GM19238 (cell line): Measurements from ENCODE around the gene NLRC5.
"Not testable (repeated sequence)": the region's sequence is repeated elsewhere in the genome, so short reads cannot be mapped to it uniquely, and the experiment has no call there.

Experiments
- DNase-seq: peaks from one replicate; pipeline ENCODE4 v3.0.0; 2011; ENCODE audit warnings: low spot score; ENCODE audit not compliant: insufficient read length

Gene NLRC5

DNA sequence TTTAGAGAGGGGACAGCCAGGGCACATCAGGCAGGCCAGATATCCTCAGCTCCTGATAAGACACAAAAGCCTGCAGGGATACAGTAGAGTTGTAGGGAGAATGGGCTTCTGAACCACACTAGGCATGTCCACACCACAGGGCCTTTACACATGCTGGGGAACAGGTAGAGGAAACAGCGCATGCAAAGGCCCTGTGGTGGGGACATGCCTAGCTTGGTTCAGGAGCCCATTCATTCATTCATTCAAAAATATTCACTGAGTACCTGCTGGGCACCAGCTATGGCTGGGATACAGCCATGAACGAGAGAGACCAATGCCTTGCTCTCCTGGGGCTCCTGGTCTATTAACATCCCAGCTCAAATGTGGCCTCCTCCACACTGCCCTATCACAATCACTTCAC, 107.4 kb downstream of the NLRC5 start:
- DNase-seq = no peak

DNA sequence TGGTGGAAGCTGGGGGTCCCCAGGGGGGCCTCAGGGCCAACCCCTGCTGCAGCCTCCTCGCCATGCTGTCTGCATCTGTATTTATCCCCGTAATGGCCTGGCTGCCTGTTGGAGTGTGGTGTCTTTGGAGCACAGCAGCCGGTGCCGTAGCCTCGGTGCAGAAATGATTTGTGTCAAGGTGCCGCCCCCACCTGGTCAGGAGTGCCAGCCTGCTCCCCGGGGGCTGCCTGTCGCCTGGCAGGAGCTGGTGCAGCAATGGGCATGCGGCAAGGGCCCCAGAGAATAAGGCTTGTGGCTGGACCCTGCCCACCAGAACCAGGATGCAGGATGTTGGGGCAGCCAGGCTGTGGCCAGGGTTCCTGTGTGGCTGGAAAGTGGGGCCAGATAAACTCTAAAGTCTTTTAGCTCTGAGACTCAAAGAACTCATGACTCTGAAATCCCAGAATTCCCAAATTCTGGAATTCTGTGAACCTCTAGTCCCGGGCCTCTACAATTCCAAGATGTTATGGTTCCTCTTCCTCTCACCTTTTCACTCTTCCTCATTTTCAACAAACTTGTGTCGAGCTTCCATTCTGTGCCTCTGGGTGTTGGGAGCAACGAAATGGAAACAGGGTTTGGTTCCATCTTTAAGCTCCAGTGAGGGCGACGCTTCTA, 109.0 kb downstream of the NLRC5 start:
- no peak for DNase-seq

DNA sequence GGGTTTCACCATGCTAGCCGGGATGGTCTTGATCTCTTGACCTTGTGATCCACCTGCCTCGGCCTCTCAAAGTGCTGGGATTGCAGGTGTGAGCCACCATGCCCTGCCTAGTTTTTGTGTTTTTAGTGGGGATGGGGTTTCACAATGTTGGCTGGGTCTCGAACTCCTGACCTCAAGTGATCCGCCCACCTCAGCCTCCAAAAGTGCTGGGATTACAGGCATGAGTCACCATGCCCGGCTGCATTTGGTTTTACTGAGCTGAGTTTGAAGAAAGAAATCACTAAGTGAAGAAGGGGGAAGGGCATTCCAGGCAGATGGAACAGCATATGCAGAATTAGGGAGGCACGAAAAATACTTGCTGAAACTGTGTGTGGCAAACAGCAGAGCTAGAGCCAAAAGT, 110.6 kb downstream of the NLRC5 start:
- DNase-seq = not testable (repeated sequence)

DNA sequence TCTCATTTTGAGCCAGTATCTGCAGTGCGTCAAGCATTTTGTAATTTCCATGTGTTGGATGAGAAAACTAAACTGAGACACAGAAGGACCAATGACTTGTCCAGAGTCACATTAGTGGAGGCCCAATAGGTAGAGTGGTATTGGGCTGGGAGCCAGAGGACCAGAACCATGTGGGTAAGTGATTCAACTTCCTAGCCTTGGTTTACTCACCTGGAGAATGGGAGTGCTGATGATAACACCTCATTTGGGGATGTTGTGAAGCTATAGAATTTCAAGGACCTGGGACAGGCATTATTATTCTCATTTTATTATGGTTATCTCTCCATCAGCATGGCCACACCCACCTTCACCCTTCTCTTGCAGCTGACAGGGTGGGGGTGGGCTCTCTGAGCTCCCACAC, 111.1 kb downstream of the NLRC5 start:
- no peak for DNase-seq

DNA sequence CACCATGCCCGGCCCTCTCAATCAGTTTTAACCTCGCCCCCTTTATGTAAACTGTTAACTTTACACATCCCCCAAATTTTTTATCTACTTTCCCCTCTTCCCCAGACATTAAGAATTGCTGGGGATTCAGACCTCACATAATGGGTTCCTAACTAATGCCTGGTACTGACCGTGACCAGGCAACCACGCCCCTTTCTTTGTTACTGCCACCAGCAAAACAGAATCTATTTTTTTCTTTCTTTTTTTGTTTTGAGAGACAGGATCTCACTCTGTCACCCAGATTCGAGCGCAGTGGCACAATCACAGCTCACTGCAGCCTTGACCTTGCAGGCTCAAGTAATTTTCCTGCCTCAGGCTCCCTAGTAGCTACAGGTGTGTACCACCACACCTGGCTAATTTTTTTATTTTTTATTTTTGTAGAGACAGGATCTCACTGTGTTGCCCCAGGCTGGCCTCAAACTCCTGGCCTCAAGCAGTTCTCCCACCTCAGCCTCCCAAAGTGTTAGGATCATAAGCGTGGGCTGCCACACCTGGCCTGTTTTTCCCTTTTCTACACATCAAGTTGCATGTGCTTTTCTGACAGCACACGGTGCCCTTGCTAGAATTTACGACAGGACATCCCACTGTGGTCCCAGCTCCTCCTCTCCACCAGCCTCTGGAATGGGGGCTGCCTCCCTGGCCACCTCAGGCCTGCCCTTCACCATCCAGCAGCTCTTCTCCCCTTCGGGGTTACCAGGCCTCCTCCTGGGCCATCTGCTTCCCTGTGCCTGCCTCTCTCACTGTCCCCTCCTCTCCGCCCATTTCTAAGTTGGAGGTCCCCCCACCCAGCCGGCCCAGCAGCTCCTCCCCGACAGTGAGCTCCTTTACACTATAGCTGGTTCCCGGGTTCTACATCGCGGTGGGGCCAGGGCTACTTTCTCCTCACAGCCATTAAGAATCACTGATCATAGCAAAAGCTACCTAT, 113.8 kb downstream of the NLRC5 start:
- no peak for DNase-seq

DNA sequence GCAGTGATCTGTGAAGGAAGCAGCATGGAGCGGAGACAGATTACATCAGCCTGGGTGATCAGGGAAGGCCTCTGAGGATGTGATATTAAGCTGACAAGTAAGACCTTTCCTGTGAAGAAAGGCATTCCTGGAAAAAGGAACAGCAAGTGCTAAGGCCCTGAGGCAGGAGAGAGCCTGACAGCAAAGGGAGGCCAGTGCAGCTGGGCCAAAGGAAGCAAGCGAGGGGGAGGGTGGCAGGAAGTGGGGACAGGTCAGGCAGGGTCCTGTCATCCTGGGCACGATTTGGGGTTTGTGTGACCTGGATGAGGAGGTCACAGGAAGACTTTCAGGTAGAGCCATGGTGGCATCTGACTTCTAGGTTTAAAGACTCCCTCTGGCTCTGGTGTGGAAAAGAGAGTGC, 115.3 kb downstream of the NLRC5 start:
- DNase-seq = no peak

DNA sequence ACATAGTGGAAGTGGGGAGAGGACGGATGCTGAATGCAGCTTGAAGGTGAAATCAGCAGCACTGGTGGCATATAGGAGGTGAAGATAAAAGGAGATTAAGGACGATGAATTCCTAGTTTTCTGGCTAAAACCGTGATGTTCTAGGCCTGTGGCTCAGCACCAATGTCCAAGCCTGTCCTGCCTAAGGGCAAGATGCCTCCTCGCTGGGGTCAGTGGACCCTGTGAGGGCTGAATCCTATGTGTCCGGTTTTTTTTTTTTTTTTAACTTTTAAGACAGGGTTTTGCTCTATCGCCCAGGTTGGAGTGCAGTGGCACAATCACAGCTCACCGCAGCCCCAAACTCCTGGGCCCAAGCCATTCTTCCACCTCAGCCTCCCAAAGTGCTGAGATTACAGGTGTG, 115.8 kb downstream of the NLRC5 start:
- no peak for DNase-seq

DNA sequence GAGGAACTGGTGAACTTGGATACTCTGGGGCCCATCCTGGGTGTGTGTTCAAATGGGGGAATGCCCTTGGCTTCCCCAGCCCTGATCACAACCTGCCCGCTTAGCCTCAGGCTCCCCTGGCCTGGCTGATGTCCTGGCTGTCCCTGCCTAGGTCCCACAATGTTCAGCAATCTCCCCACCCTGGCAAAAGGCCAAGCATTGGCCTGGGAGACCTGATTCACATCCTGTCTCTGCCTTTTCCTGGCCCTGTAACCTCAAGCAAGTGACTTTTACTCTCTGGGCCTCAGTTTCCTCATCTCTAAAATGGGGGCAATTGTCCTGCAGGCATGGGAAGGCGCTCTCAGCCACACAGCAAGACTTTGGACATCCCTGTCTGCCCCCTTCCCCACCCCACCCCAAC, 117.4 kb downstream of the NLRC5 start:
- DNase-seq = no peak

DNA sequence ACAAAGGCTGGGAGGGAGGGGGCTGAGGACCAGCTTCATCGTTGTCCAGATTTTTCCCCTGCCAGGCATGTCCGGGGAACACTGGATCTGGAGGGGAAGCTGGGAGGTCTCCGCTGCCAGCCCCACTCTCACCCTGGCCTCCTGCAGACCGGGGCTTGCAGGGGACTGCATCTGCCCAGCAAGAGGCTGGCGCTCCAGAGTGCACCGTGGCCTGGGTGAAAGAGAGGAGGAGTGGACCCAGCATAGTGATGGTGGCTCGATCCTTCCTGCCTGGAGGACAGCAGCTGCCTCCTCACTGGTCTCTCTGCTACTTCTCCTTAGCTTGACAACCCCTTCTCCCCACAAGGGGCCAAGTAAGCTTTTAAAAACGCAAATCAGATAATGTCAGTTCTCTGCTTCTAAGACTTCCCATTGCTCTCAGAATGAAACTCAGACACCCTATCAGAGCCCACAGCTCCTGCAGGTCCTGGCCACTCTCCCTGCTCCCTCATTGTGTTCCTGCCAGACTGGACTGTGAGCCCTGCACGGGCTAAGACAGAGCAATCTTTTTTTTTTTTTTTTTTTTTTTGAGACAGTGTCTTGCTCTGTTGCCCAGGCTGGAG, 118.1 kb downstream of the NLRC5 start:
- no peak for DNase-seq

DNA sequence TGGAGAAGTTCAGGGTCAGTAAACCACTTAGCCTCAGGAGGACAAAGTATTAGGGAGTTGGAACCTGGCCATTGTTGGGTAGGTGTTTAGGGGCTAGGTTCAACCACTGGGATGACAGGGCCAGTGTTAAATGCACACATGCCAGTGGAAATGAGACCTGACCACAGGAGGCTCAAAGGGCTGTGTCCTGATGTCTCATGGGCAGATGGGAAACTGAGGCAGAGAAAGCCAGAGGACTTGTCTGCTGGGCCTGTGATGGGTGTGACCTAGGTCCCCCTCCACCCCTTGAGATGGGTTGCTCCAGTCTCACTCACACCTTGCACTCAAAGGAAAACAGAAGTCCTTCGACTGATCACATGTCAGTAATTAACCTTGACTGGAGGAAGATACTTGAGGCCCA, 119.1 kb downstream of the NLRC5 start:
- no peak for DNase-seq

DNA sequence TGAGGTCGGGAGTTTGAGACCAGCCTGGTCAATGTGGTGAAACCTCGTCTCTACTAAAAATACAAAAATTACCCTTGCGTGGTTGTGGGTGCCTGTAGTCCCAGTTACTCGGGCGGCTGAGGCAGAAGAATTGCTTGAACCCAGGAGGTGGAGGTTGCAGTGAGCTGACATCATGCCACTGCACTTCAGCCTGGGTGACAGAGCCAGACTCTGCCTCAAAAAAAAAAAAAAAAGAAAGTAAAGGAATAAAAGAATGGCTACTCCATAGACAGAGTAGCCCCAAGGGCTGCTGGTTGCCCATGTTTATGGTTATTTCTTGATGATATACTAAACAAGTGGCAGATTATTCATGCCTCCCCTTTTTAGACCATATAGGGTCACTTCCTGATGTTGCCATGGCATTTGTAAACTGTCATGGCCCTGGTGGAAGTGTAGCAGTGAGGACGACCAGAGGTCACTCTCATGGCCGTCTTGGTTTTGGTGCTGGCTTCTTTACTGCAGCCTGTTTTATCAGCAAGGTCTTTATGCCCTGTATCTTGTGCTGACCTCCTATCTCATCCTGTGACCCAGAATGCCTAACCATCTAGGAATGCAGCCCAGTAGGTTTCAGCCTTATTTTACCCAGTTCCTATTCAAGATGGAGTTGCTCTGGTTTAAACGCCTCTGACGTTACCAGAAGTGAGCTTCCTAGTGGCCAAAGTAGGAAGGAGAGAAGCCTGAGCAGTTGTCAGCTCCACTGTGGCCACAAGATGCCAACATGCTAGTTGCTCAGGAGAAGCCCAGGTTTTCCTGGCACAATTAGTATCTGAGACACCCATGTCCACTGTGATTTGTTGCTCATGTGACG, 120.1 kb downstream of the NLRC5 start:
- not testable (repeated sequence) for DNase-seq

DNA sequence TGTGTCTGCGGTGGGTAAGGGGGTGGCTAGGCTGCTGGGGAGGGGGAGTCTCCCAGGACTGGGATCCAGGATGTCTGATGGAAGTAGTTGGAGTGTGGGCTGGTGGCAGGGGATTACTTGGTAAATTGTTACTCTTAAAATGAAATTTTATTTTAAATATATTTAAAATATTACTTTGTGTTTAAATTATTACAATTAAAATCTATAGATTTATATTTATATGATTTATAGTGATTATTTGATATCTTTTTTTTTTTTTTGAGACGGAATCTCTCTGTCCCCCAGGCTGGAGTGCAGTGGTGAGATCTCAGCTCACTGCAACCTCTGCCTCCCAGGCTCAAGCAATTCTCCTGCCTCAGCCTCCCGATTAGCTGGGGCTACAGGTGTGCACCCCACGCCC, 121.6 kb downstream of the NLRC5 start:
- no peak for DNase-seq

DNA sequence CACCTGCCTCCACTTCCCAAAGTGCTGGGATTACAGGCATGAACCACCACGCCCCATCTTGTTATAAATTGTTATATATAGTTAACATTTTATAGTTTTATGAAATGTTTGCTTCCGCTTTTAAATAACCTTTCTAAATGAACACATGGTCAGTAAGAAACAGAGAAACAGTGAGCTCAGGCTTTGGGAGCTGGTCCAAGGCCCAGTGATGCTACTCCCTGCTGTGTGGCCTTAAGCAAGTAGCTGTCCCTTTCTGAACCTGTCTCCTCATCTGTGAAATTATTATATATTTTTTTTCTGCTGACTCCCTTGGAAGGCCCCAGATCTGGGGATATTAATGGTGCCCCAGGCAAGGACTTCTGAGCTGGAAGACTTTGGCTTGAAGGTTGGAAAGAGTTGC, 122.1 kb downstream of the NLRC5 start:
- DNase-seq = no peak

DNA sequence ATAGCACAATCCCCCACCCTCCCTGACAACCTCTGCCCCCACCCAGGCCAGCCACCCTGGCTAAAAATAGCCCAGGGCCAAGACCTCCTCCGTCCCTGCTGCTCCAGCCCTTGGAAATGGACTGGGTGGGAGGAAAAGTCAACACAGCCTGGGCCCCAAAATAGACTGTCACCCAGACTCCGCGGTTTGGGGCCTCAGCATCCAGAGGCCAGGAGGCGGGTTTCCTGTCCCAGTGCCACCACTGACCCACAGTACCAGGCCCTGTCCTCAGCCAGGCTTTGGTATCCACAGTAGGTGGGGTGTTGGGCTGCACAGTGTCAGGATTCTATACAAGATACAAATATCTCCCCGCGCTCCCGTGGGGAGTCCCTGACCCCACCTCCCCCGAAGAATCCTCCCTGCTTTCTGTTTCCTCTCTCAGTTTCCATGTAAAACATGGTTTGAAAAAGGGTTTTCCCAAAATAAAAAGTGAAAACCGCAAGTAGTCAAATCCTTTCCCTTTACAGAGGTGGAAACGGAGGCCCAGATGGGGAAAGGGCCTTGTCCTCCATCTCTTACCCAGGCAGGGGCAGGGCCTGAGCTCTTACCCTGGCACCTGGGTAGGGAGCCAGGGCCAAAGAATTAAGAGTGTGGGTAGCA, 123.2 kb downstream of the NLRC5 start:
- no peak for DNase-seq

DNA sequence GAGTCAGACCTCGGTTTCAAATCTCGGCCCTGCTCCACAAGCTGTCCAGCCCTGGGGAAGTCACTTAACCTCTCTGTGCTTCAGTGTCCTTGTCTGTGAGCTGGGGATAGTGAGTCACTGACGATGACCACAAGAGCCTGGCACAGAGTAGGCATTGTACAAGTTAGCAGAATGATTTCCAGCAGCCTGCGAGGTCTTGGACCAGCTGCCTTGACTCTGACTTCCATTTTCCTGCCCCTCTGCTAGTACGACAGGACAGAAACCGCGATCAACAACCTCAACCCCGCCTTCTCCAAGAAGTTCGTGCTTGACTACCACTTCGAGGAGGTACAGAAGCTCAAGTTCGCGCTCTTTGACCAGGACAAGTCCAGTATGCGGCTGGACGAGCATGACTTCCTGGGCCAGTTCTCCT, 123.7 kb downstream of the NLRC5 start:
- DNase-seq = no peak

DNA sequence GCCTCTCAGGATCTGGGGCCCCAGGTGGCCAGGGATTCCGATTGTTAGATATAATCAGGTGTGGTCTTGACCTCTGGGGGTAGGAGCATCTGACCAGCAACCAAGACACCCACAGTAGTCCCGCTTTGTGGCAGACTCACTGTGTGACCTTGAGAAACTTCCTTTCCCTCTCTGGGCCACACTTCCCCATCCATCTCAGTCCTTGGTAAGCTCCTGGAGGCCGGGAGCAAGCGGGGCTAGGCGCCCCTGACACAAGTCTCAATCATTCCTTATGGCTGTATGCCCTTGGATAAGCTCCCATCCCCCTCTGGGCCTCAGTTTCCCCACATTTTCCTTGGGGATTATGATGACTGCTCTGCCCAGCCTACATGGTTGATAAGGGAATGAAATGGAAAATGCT, 124.3 kb downstream of the NLRC5 start:
- no peak for DNase-seq

DNA sequence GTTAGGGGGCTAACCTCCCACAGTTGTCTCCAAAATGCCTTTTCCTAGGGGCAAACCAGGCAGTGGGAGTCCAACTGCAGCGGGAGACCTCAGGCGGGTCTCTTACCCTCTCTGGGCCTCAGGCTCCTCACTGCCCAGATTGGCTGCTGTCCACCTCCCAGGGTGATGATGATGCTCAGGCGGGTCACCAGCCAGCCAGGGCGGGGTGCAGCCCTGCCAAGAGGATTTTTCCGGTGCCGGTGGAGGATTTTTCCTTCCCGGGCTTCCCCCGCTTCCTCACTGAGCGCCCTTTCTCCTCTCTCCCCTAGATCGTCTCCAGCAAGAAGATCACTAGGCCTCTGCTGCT, 125.8 kb downstream of the NLRC5 start:
- DNase-seq = no peak

DNA sequence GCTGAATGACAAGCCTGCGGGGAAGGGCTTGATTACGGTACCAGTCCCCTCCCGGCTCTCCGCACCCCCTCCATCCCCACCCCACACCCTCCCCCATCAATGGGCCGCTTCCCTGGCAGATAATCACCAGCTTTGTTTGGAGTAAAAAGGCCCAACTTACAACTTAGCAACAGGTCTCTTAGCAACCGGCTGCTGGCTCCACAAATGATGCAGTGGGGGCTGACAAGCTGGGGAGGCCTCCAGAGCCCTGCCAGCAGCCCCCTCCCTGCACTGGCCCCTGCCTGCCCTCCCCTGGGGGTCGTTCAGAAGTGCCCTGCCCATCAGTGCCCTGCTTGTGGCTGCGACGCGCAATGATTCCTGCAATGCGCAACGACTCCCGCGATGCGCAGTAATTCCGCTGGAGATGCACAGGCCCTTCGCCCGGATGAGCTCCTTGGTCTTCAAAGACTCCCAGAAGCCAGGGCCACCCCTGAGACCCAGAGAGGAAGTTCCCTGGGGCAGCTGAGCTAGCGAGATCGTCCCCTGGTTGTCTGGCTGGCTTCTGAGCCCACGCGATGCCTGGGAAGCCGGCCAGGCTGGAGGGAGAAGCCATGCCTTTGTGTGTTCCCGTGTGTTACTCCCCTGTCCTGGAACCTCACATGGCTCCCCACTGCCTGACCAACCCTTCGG, 126.3 kb downstream of the NLRC5 start:
- no peak for DNase-seq

DNA sequence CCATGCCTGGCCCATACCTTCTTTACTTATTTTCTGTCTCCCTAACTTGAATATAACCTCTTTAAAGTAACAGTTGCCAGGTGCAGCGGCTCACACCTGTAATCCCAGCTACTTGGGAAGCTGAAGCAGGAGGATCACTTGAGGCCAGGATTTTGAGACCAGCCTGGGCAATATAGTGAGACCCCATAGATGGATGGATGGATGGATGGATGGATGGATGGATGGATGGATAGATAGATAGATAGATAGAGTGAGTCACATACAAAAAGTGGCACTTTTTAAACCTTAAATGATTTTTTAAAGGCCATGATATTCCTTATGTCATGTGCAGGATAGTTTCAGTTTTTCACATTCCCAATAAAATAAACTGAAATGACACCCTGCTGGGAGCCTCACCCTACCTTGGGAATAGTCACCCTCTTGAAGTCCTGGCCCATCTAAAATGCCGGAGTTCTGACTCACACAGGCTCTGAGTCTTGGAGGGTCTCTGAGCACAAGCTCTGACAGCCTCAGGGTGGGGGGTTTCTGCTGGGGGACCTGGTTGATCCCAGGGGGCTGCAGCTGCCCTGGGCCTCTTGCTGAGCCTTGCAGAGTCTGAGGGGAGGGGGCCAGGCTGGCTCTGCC, 129.2 kb downstream of the NLRC5 start:
- DNase-seq = no peak
